A673 (cell line): ENCODE data around the gene ADARB2.

Source experiments
- EZH2 ChIP-seq: fragments of 200-600 bp; sonication (generic); IDR thresholded peaks from 2 replicates; pipeline ENCODE4 v1.6.1; 2017; ENCODE audit warnings: borderline replicate concordance, low read depth, mild to moderate bottlenecking, mixed read lengths, antibody characterized with exemption, low read length; ENCODE audit not compliant: poor library complexity, severe bottlenecking
- TF ChIP-seq, protein P1 (sequence below): fragments of 300-800, 200-600 bp; sonication (generic); conservative IDR thresholded peaks from 2 replicates; pipeline ENCODE4 v1.5.1; 2017; ENCODE audit warnings: low read depth, mild to moderate bottlenecking, antibody characterized with exemption, low read length, moderate library complexity, mixed read lengths

DNA sequence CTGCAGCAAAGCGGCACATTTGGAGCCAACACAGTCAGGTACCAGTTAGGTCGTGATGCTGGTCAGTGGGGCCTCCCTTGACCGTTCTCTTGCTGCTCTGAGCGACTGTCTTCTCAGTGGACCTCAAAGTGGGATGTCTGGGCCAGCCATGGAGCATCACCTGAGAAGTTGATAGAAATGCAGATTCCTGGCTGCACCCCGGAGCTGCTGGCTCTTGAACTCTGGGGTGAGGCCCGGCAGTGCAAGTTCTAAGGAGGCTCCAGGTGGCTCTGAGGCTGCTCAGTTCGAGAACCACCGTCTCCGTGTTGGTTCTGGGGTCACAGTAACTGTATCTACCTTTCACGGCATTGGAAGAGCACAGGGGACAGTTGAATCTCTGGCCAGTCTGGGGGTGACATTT, 533.6 kb downstream of the ADARB2 start:
- TF ChIP-seq, protein P1, sequence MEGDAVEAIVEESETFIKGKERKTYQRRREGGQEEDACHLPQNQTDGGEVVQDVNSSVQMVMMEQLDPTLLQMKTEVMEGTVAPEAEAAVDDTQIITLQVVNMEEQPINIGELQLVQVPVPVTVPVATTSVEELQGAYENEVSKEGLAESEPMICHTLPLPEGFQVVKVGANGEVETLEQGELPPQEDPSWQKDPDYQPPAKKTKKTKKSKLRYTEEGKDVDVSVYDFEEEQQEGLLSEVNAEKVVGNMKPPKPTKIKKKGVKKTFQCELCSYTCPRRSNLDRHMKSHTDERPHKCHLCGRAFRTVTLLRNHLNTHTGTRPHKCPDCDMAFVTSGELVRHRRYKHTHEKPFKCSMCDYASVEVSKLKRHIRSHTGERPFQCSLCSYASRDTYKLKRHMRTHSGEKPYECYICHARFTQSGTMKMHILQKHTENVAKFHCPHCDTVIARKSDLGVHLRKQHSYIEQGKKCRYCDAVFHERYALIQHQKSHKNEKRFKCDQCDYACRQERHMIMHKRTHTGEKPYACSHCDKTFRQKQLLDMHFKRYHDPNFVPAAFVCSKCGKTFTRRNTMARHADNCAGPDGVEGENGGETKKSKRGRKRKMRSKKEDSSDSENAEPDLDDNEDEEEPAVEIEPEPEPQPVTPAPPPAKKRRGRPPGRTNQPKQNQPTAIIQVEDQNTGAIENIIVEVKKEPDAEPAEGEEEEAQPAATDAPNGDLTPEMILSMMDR, result no peak
- no peak for TF ChIP-seq EZH2
